Mucosa of descending colon (tissue), 3 donors: Measurements from ENCODE around the gene CACNG3. TPM values are rescaled to one million over a fixed set of nuclear protein-coding genes. Genes with fewer than 3 reads are reported as not detected.
"Not testable (repeated sequence)": the region's sequence is repeated elsewhere in the genome, so short reads cannot be mapped to it uniquely, and the experiment has no call there.

Experiments used
- ATAC-seq: fragments of 200-7000 bp; cut with Tn5 transposase; one replicate; pipeline ENCODE4 v1.9.1; 2020; ENCODE audit warnings: mild to moderate bottlenecking, moderate library complexity
- DNase-seq, 3 donors: peaks; one replicate each; pipeline ENCODE4 v3.0.0-alpha.2; 2020
- H3K36me3 ChIP-seq: fragments of 200-600 bp; one replicate; pipeline ENCODE4 v1.8.0; 2021; ENCODE audit warnings: low read depth, mild to moderate bottlenecking
- H3K4me1 ChIP-seq: fragments of 200-600 bp; one replicate; pipeline ENCODE4 v1.8.0; 2021; ENCODE audit warnings: low read depth, mild to moderate bottlenecking
- H3K4me3 ChIP-seq: fragments of 200-600 bp; one replicate; pipeline ENCODE4 v1.8.0; 2021; ENCODE audit warnings: mild to moderate bottlenecking
- H3K9me3 ChIP-seq: fragments of 200-600 bp; one replicate; pipeline ENCODE4 v1.8.0; 2021; ENCODE audit warnings: mild to moderate bottlenecking
- CTCF ChIP-seq: fragments of 200-600 bp; IDR thresholded peaks from one replicate; pipeline ENCODE4 v1.8.0; 2022; ENCODE audit warnings: antibody characterized with exemption, mild to moderate bottlenecking
- intact Hi-C, 2 donors: fragments of 100-400 bp; cut with DNase I in 1 of 2; cut with micrococcal nuclease in 1 of 2; formaldehyde crosslinking; loops; one replicate each; pipeline versions ENCODE4 v1.11.0 to v1.11.1; 2022; cut with DNase I, micrococcal nuclease
- total RNA-seq, 3 donors: library from RNA; stranded (reverse); fragmentation: NEBNext Ultra II Directional in 2 of 3; extraction: Animal tissue kit (Norgen Biotek cat#: 25700) in 2 of 3; gene quantifications; one replicate each; pipeline versions ENCODE4 v1.2.1 to v1.2.4, GENCODE V29; 2021 to 2023
- donor health status: DM: no; HTN: no; CAD: no; lungs with moderate emphysema.
- donor health status: DM: no; HTN: no; CAD: no.
- donor health status: DM: no; HTN: yes; CAD: no.

CACNG3 gene
- total RNA-seq, 3 donors from 2014 or later = not detected

DNA sequence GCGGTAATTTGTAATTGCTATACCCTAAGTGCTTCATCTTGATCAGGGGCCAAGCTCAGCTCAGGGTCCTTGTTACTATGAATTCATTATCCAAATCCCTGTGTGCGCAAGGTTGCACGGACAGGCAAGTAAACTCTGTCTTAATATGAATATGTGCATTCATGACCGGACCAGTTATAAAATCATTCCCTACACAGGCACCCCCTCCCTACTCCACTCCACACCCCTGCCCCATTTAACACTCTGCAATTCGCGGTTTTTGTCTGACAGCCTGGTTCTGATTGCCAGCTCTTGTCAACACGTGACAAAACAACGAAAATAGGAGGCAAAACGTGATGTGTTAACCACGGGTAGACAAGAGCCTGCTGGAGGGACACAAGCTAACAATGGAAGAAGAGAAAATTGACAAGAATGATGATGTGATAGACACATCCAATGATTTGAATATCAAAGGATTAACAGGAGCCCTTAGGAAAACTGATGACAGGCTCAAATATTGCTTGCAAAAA lies 76.5 kb downstream of the CACNG3 start:
- DNase-seq (no peak), ATAC-seq (no peak)
- H3K4me3 ChIP-seq = no peak overlapping the region
- TF ChIP-seq CTCF = no peak
- H3K36me3 ChIP-seq = no peaks in the 10 kb centered on the region
- intact Hi-C loops = no loop called here
- no peaks in the 10 kb centered on the region for H3K4me1 ChIP-seq
- H3K9me3 ChIP-seq = no peaks in the 10 kb centered on the region

- Histone ChIP-seq H3K9me3 (no peaks in the 10 kb centered on the region), H3K36me3 (no peaks in the 10 kb centered on the region), H3K4me3 (no peak overlapping the region), H3K4me1 (no peaks in the 10 kb centered on the region)
- ATAC-seq = no peak
- intact Hi-C loops = no loop called here
- no peak for TF ChIP-seq CTCF
- DNase-seq = no peak
Observed at GRCh38 chr16:24336491-24336890, 80.4 kb downstream of the CACNG3 start.

DNA sequence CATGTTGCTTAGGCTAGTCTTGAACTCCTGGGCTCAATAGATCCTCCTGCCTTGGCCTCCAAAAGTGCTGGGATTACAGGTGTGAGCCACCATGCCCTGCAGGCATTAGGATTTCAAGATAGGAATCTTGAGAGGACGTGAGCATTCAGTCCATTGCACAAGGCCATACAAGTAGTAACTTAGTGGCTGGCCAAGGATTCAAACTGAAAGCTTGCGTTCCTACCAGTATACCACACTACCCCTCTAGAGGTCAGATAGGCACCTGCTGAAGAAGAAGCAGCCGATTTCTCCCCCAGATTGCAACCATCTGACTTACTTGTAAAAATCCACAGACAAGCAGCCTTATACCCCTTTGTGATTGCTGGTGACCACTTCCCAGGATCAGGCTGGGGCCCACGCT lies 80.9 kb downstream of the CACNG3 start:
- TF ChIP-seq CTCF = no peak
- no peak overlapping the region for H3K4me3 ChIP-seq
- ATAC-seq (no peak), DNase-seq (no peak)
- H3K36me3 ChIP-seq = no peaks in the 10 kb centered on the region
- H3K9me3 ChIP-seq = no peaks in the 10 kb centered on the region
- intact Hi-C loops = no loop called here
- H3K4me1 ChIP-seq = no peaks in the 10 kb centered on the region

DNA sequence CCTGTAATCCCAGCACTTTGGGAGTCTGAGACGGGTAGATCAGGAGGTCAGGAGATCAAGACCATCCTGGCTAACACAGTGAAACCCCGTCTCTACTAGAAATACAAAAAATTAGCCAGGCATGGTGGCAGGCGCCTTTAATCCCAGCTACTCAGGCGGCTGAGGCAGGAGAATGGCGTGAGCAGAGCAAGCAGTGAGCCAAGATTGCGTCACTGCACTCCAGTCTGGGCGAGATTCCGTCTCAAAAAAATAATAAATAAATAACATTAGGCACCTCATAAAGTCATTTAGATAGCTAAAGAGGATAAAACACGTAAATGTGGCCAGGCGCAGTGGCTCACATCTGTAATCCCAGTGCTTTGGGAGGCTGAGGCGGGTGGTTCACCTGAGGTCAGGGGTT lies 87.7 kb downstream of the CACNG3 start:
- intact Hi-C loops = not testable (repeated sequence)

DNA sequence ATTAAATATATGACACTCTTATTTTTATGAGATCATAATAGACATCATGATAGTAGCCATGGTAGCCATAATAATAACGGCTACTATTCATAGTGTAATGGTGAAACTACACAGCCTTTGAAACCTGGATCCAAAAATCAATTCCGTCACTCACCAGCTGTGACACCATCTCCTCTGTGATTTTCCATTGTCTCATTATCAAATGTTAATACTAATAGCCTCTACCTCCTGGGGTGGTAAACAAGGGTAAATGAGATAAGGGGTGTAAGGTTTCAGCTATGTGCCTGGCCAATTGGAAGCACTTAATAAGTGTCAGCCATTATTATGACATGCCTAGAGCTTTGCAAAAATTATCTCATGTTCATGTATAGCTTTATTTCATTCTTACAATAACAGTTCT lies 88.6 kb downstream of the CACNG3 start:
- Histone ChIP-seq H3K4me1 (no peaks in the 10 kb centered on the region), H3K9me3 (no peaks in the 10 kb centered on the region), H3K4me3 (no peak overlapping the region), H3K36me3 (no peaks in the 10 kb centered on the region)
- no peak for TF ChIP-seq CTCF
- DNase-seq = no peak
- intact Hi-C loops = no loop called here
- no peak for ATAC-seq

More for the DNA sequence above, 87.7 kb downstream of the CACNG3 start:
- not testable (repeated sequence) for DNase-seq, H3K9me3 ChIP-seq, H3K36me3 ChIP-seq, ATAC-seq, H3K4me3 ChIP-seq, H3K4me1 ChIP-seq

DNA sequence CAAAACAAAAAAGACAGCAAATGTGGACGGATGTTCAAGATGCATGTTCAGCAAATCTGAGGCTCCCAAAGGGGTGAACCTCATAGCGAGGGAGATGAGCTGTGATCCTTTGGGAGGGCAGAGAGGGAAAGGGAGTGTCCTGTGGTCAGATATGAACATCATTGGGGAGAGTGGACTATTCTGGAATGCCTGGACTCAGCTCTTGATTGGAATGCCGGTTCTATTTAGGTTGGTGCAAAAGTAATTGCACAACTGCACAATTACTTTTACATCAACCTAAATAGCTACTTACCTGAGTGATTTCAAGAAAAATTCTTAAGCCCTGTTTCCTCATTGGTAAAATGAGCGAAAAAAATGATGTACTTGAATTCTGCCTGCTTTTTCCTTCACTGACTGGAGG lies 89.6 kb downstream of the CACNG3 start:
- Histone ChIP-seq H3K4me1 (no peaks in the 10 kb centered on the region), H3K36me3 (no peaks in the 10 kb centered on the region), H3K9me3 (no peaks in the 10 kb centered on the region), H3K4me3 (no peak overlapping the region)
- no peak for TF ChIP-seq CTCF
- DNase-seq (no peak), ATAC-seq (no peak)
- intact Hi-C loops = no loop called here
